Fibroblast of upper back skin (primary cell): Measurements from ENCODE around the gene SLC1A3.

Experiments used
- DNase-seq: peaks from one replicate; pipeline ENCODE4 v3.0.0-alpha.2; 2013

SLC1A3 gene

DNA sequence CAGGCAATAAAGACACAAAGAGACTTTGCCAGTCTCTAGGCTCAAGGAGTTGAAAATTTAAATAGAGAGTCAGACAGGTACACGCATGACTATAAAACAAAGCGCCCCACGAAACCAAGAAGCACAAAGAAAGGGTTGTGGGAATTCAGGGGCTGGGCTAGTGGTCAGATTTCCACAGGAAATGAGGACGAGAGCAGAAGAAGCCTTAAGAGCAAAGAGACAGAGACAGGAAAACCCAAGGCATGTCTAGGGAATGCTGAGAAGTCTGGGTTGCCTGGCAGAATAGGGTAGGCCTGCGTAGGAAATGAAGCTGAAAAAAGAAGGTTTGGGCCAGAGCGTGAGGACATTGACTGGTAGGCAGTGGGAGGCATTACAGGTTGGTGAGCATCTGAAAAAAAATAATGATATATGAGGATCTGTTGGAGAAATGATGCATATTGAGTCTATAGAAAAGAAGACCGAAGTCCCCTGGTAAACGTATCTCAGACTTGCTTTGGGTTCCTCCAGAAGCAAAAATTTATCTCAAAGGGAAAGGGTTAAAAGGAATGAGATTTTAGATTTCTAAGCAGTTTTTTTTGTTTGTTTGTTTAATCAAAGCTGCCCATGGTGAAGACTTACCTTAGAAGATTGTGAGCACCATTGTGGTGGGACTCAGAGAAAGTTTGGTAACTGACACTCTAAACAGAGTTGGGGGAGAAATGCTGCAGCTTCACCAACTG is 51.8 kb downstream of the SLC1A3 start:
- DNase-seq: no peak

DNA sequence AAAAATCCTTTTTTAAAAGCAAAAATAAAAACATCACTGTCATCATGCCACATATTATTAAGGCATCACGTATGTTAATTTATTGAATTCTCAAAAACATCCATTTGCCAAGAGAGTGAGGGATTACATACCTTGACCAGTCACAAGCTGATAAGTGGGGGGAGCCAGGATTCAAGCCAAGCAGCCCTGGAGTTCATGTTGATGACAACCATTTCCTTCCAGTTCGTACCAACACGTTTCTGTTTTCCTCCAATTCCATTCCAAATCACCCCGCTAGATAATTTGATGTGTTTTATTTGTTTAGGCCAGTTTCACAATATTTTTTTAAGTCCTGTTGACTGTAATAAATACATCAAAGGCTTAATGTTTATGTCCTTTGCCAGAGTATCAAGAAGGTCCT is 53.0 kb downstream of the SLC1A3 start:
- DNase-seq: no peak

DNA sequence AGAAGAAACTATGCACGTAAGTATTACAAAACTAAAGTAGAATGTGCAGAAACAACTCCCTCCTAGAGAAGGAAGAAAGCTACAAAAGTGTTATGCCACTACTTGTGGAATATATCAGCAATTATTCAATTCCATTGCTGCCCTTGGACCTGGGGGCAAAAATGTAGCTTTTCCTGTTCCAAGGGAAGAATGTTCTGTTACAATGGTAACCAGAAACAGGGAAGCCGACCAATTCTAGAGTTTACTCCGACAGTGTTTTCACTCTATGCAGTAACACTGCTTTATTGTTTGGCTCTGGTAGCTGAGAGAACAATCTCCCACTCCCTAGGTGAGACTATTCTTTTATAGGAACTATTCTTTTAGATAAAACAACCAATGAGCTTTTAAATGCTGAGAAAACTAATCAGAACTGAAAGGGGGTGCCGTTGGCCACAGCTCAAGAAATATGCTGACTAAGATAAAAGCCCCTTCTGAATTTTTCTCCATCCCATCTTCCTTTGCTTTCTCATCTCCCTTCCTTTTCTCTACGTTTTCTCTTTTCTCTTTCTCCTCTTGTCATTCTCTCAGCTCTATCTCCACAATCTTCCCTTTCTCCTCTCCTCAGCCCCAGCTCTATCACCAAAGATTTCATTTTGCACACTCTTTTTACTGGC is 54.1 kb downstream of the SLC1A3 start:
- DNase-seq: no peak

DNA sequence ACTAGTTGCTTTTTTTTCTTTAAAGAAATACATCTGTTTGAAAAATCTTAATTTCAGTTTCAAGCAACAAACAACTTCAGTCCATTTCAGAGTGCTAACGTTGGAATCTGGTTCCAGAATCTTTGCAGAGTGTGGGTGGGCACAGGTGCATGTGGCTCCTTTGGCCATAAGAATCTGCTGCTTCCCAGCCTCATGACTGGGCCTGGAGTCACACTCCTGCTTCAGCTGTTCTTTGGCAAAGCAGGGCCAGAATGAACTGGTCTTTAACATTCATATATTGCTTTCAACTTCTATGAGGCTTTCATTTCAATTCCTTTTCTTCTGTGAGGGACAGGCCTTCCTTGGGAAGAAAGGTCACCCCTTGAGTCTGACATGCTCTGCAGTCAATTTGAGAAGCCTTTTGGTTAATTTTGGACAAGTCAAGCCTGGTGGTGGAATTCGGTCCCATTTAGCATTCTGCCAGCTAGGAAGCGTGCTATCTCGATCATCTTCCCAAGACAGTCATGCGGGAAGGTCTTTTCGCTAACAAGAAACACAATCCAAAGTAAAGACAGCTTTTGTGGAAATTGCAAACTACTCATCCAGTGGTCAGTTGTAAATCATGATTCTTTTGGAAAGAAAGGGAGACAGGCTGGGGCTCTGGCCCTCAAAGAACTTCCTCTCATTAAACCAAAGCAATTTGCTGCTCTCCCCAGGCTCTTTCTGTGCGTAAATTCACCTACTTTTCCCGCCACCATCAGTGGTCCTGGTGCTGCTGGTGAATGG is 55.2 kb downstream of the SLC1A3 start:
- peak; percentile 81 for DNase-seq

DNA sequence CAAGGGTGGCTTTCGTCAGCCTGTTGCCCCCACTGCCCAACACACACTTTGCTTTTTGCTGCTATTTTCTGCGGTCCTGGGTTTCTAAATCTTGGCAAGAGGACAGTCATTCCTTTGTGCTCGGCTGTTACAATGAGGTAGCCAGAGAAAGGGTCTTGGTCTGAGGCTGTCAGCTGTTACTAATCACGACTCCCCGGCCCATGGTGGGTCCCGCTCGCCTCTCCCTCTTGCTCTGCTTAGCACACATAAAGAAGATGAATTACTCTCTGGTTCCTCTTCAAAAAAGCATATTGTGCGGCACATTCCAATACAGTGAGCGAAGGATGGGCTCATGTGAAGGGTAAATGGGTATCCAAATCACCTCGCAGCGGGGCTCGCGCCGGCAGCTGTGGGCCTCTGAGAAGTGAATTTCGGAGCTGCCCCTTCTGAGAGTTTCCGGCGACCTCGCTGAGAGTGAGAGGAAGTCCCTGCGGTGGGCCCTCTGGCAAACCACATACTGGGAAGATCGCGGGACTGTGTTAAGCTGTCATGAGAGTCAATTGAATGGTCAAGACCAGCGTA is 56.0 kb downstream of the SLC1A3 start:
- peak; percentile 97 for DNase-seq

DNA sequence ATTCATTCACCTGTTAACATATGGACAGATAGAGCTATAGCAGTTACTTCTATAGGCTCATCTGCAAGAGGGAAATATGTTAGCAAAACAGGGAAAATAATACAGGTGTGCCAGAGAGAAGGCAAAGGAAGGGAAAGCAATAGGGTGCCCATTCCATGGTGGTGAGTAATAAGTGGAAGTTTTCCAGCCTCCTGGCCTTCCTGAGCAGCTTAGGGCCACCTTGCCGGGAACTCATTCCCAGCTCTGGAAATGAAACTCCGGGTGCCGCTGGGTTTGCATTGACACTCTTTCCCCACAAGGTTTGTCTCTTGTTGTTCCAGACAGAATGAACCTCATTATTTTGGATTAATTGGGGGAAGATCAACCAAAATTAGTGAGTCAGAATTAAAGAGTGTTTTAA is 58.4 kb downstream of the SLC1A3 start:
- DNase-seq: no peak

DNA sequence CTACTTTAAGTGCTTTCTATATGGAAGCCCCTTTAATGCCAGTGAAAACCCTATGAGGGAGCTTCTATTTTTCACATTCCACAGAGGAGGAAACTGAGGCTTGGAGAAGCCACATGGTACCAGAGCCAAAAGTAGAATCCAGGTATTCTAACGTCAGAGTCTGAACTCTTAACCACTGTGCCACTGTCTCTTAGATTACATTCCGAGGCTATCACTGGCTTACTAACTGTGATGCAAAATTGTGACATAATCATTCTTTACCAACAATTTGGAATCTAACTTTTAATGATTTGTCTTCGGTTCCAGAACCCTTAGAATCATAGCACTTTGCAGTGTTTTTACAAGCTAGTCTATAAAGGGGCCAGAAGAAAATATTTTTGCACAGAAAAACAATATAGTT is 59.2 kb downstream of the SLC1A3 start:
- no peak for DNase-seq

DNA sequence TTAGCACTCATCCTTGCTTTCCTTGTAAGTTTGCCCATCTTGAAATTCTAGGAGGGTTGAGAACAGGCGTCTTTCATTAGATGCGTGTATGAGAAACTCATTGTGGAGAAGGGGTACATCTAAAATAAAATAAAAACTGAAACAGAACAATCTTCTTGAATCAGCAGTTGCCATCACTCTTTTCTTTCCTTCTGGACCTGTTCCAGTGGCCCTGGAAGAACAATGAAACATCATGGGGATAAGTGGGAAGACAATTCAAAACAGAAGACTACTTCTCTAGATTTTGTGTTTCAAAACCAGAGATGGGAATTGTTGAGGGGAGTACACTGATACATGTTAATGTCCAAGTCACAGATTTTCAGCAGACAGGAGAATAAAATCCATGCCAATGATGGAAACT is 59.9 kb downstream of the SLC1A3 start:
- no peak for DNase-seq

DNA sequence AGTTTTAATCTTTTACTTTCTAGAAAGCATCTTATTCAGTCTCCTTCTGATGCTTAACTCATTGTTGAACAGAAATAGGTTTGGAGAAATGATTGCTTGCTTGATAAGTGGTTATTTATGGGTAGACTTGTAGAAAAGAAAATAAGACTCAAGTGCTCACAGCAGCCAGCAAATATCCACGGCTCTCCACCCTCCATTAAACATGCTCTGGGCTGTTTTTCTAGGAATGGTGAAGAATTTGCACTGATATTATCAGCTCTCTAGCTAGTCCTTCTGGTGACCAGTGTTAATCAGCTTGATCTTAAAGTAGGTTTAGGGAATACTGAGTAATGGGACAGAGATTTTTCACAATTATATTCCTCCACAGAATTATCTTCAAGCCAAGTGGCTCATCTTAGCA is 60.6 kb downstream of the SLC1A3 start:
- no peak for DNase-seq

DNA sequence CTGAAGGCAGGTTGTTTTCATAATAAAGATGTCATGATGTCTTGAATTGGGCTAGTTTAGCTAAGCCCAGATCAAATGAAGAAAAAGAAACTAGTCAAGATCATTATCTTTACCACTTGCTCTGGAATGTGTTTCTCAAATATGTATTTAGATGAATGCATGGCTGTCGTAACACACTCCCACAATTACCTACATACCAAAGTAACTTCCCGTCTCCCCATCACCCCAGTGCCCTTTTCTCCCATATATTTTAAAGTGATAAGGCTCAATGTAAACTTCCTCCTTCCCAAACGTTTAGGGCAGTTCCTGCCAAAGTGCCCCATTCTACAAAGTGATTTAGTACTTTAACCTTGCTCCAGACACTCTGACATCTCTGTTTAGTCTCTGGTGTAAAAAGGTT is 61.4 kb downstream of the SLC1A3 start:
- no peak for DNase-seq

DNA sequence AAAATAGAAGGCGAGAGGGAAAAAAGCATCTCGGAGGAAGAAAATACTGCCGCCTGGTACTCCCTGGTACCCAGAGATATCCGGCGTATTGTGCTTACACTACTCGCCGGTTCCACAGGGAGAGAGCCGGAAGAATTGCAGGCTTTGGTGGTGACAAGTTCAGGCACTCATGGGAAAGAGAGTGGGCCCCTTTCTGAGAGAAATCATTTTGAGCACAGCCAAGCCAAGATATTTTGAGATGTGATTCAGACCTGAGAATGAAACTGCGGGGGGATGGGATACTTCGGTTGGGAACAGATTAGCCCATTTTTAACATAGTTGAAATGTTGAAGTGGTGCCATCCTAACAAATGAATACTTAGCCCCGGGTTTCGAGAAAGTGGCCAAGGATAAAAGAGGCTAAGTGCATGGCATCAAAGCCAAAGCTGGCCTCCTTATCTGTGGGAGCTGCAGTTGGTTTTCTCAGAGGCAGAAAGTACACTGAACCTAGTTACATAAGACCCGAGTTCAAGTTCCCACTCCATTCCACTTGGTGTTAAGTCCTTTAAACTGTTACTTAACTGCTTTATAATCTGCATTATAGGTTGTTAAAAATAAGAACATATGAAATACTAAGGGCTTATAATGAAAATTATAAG is 62.7 kb downstream of the SLC1A3 start:
- peak; percentile 44 for DNase-seq

DNA sequence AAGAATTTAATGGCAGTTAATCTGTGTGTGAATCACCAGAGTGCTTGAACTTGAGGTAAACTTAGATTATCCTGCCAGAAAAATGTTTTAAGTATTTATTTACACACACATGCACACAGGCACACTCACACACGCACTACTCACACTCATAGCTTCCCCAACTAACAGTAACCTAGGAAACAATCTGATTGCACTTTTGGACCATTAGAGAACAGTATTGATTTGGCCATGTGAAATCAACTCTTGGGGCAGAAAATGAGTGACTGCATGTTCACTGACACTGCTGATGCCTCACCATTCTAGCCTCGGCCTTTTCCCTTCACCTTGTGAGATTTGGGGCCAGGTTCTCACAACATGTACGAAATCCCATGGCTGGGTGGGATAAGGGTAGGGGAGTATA is 64.1 kb downstream of the SLC1A3 start:
- DNase-seq: no peak

DNA sequence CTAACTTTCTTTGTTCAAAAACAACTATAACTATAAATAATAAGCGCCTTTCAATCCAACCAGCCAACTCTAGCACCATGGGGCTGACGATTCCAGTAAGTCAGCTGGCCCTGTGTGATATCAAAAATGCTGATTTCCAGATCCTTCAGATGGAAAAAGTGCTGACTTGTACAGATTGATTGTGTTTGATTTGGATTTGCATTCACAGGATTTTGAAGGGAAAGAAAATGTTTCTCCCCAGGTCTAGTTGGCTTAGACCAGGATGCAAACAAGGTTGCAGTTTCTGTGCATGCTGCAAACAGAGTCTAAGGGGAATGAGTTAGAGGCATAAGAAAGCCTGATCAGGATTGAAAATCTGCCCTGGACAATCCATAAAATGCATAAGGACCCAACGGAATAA is 68.9 kb downstream of the SLC1A3 start:
- DNase-seq: no peak

DNA sequence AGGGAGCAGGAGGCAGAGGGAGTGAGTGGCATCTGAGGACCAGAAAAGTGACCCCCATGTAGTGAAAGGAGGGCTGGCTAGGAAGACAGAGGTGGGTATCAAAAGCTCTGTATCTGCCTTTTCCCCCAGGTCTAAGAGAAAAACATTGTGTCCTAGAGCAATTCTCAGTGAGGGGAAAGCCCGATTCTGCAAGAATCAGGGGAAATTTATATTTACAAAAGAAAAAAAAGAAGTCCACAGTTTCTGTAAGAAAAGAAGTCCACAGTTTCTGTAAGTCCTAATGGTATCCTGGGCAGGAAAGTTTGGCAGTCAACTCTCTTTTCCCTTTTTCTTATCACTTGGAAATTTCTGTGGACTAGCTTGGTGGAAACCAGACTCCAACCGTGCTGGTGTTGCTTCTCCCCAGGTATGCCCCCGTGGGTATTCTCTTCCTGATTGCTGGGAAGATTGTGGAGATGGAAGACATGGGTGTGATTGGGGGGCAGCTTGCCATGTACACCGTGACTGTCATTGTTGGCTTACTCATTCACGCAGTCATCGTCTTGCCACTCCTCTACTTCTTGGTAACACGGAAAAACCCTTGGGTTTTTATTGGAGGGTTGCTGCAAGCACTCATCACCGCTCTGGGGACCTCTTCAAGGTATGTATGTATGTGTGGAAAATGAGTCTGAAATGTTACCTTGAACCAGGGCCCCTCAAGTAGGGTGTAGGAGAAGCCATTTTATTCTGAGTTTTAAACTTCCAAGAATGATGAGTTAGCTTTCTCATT is 73.0 kb downstream of the SLC1A3 start:
- DNase-seq: no peak

DNA sequence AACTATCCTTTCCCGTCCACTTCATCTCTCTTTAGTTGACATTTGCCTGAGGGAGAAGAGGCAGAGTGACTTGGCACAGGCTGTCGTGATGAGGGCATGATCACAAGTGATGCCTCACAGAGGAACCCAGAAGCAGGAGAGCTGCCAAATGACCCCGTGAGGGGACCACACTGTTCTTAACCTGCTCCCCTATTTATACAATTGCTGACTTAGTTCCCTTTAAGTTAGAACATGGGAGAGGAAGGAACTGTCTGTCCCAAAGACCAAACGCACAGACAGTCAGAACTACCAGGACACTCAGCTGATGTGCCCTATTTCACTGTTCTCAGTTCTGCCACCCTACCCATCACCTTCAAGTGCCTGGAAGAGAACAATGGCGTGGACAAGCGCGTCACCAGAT is 73.7 kb downstream of the SLC1A3 start:
- no peak for DNase-seq

DNA sequence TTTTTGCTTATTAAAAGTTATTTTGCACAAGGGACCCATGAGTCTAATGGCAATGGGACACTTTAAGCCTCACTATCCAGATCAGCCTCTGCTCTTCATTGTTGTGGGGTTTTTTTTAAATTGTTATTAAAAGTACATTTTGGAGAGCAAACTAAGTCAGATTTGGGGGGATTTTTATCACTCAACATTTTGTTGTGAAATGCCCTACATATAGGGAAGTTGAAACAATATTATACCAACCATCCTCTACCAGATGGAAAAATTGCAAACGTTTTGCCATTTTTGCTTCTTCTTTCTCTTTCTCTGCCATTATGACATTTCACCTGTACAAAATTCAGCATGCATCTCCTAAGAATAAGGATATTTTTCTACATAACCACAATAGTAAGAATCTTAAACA is 75.3 kb downstream of the SLC1A3 start:
- no peak for DNase-seq

DNA sequence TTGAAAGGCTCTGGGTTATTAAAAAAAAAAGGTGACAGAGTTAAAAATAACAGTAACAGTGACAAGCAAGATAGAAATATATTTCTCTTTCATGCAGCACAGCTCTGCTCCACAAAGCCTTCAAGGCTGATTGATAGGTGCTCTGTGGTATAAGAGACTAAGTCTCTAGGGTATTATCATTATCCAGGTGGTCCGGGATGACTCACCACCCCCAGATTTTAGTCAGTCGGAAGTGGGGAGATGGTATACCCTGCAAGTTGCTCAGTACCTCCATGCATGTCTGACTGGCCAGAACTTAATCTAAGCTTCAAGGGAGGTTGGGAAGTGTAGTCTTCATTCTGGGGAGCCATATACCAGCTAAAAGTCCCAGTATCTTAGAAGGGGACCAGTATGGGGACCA is 76.1 kb downstream of the SLC1A3 start:
- DNase-seq: no peak

DNA sequence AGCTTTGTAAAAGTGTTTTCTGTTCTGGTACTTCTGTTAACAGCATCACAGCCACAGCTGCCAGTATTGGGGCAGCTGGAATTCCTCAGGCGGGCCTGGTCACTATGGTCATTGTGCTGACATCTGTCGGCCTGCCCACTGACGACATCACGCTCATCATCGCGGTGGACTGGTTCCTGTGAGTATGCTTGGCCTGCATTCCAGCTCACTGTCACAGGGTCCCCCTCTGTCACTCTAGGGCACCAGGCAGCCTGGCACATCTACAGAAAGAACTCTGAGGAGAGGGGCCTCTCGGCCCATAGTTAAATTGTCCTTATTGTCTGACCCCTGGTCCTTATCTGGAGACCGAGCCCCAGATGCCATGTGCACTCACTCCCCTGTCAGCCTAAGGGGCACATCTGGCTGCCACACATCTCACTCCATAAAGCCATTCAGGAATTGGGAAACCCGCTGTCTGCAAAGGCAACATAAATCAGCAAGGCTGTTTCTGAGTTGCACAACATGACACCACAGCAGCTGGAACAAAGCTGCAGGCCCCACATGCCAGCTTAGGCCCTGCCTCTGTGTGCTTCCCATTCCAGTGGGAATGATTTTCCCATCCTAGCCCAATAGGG is 77.5 kb downstream of the SLC1A3 start:
- peak; percentile 87 for DNase-seq

DNA sequence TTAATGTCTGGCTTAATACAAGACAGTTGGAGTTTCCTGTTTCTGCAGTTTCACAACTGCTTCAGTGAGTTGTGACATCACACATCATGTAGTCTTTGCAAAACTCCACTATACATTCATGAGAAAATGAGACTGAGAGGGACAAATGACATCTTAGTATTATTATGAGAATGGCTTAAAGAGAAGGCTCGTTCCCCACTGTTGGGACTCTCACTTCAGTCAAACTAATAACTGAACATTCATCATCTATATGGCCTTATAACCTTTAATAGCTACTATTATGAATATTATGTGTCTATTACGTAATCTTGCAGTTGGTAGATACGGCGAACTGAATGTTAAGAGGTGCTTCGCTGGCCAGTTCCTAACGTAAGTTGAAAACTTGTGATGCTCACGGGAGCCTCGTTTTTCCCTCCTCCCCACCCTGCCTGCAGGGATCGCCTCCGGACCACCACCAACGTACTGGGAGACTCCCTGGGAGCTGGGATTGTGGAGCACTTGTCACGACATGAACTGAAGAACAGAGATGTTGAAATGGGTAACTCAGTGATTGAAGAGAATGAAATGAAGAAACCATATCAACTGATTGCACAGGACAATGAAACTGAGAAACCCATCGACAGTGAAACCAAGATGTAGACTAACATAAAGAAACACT is 79.4 kb downstream of the SLC1A3 start:
- DNase-seq: no peak

DNA sequence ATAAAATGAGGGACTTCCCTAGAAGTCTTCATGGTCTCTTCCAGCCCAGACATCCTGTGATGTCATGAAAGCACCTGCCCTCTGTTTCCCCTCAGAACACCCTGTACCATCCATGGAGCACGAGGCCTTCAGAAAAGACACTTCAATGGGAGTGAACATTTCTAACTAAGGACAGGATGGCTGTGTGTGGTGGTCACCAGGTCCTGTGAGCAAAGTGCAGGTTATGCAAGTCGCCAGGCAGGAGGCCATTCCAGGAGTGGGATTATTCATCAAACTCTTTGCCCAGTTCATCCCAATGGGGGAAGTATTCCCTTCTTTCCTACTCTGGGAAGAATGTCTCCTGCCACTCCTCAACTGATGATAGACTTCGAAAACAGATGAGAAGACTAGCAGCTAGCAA is 80.5 kb downstream of the SLC1A3 start:
- DNase-seq: no peak

DNA sequence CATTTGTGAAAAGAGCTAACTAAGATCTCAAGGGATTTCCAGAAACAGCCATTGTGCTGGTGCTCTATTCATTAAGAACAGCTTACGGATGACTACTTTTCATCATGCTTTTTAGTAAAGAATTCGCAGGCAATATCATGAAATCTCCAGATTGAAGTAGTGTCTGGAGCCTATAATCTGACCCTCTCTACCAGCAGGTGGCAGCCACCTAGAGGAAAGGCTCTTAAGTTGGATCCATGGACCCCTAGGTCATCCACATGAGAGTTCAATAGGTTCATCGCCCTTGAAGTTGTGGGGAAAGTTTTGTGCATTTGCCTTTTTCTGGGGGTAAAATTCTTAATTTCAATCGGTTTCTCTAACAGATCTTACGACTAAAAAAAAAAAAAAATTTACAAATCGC is 82.3 kb downstream of the SLC1A3 start:
- no peak for DNase-seq

DNA sequence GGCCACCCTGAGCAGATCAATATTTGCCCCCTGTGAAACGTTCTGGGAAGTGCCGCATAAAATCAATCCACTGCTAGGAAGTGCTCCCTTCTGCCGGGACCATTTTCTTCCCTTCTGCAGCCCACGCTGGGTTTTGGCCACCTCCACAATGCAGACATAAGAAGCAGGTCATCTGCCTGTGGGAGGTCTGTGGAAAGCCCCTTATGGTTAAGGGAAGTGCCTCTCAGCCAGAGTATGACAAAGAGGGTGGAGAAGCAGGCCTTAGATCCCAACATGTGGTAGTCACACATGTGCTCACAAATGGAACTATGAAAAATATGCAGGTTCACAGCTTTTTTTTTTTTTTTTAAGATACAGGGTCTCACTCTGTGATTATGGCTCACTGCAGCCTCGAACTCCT is 82.8 kb downstream of the SLC1A3 start:
- DNase-seq: peak; percentile 90
